WTC11 (cell line): ENCODE data around the gene TMEM9. TPM values are rescaled to one million over a fixed set of nuclear protein-coding genes. Genes with fewer than 3 reads are reported as not detected.

Source experiments
- ATAC-seq: fragments of 200-7000 bp; cut with Tn5 transposase; 2 replicates; pipeline ENCODE4 v1.10.0; 2021; ENCODE audit warnings: mild to moderate bottlenecking, moderate library complexity
- CTCF ChIA-PET: fragments of 300-600 bp; sonication (Branson Sonifier 250); formaldehyde crosslinking; loops from one replicate; lab custom pipeline; 2021; ENCODE audit warnings: antibody characterized with exemption; lab: Charles Lee
- POLR2A ChIA-PET: fragments of 350-600 bp; sonication (Branson Sonifier 250); formaldehyde crosslinking; loops from one replicate; lab custom pipeline; 2021; ENCODE audit warnings: antibody characterized with exemption; lab: Charles Lee
- DNase-seq: peaks from one replicate; pipeline ENCODE4 v3.0.0; 2021; ENCODE audit warnings: low spot score
- H3K27ac Mint-ChIP-seq: 2 replicates; pipeline ENCODE4 v1.8.0; 2021; ENCODE audit warnings: mixed read lengths
- H3K27me3 Mint-ChIP-seq: 2 replicates; pipeline ENCODE4 v1.8.0; 2021; ENCODE audit warnings: low read depth, mild to moderate bottlenecking, moderate library complexity, mixed read lengths
- H3K36me3 Mint-ChIP-seq: 2 replicates; pipeline ENCODE4 v1.8.0; 2021; ENCODE audit warnings: mixed read lengths
- H3K4me1 Mint-ChIP-seq: 2 replicates; pipeline ENCODE4 v1.8.0; 2022; ENCODE audit warnings: mixed read lengths
- H3K4me3 Mint-ChIP-seq: 2 replicates; pipeline ENCODE4 v1.8.0; 2021; ENCODE audit warnings: mild to moderate bottlenecking, moderate library complexity, mixed read lengths
- H3K9me3 Mint-ChIP-seq: 2 replicates; pipeline ENCODE4 v1.8.0; 2021; ENCODE audit warnings: mixed read lengths
- GRHL2 ChIP-seq: fragments of 250-450 bp; sonication (Bioruptor Pico); IDR thresholded peaks from 2 replicates; pipeline ENCODE4 v1.8.0; 2022; ENCODE audit warnings: mild to moderate bottlenecking, moderate library complexity; ENCODE audit not compliant: insufficient replicate concordance, severe bottlenecking
- IRF2 ChIP-seq: sonication (generic); formaldehyde crosslinking; IDR thresholded peaks from 2 replicates; pipeline ENCODE4 v1.8.0; 2022; ENCODE audit warnings: low read depth, missing genetic modification reagents, borderline replicate concordance
- NFYB ChIP-seq: sonication (generic); formaldehyde crosslinking; conservative IDR thresholded peaks from 2 replicates; pipeline ENCODE4 v1.8.0; 2022; ENCODE audit warnings: low read depth, missing genetic modification reagents
- NR1H2 ChIP-seq: sonication (generic); formaldehyde crosslinking; IDR thresholded peaks from 2 replicates; pipeline ENCODE4 v1.9.0; 2021; ENCODE audit warnings: mild to moderate bottlenecking, moderate library complexity, missing genetic modification reagents
- NR3C1 ChIP-seq: sonication (generic); formaldehyde crosslinking; conservative IDR thresholded peaks from 2 replicates; pipeline ENCODE4 v1.8.1; 2023; ENCODE audit warnings: low read depth, mild to moderate bottlenecking, missing genetic modification reagents
- SMAD3 ChIP-seq: sonication (generic); formaldehyde crosslinking; IDR thresholded peaks from 2 replicates; pipeline ENCODE4 v1.8.0; 2022; ENCODE audit warnings: missing genetic modification reagents, mild to moderate bottlenecking, borderline replicate concordance
- ZNF263 ChIP-seq: sonication (generic); formaldehyde crosslinking; IDR thresholded peaks from 2 replicates; pipeline ENCODE4 v1.8.1; 2022; ENCODE audit warnings: low read depth, mild to moderate bottlenecking, moderate library complexity, missing genetic modification reagents
- ZNF396 ChIP-seq: fragments of 250-450 bp; sonication (Bioruptor Pico); IDR thresholded peaks from 2 replicates; pipeline ENCODE4 v1.8.0; 2021; ENCODE audit warnings: mild to moderate bottlenecking, moderate library complexity, borderline replicate concordance
- total RNA-seq: library from RNA; stranded (reverse); gene quantifications from 3 replicates; pipeline ENCODE4 v1.2.3, GENCODE V29; 2021
- TF ChIP-seq, protein P1 (sequence below): fragments of 200-600 bp; IDR thresholded peaks from 2 replicates; pipeline ENCODE4 v1.8.0; 2022; ENCODE audit warnings: antibody characterized with exemption
- TF ChIP-seq, protein P2 (sequence below): sonication (generic); formaldehyde crosslinking; IDR thresholded peaks from 2 replicates; pipeline ENCODE4 v1.8.1; 2022; ENCODE audit warnings: missing genetic modification reagents, borderline replicate concordance
- TF ChIP-seq, protein P3 (sequence below): sonication (generic); formaldehyde crosslinking; IDR thresholded peaks from 2 replicates; pipeline ENCODE4 v1.8.0; 2022; ENCODE audit warnings: missing genetic modification reagents
- TF ChIP-seq, protein P4 (sequence below): fragments of 250-450 bp; sonication (Bioruptor Pico); IDR thresholded peaks from 2 replicates; pipeline ENCODE4 v2.1.2; 2022; ENCODE audit warnings: mild to moderate bottlenecking, moderate library complexity
- TF ChIP-seq, protein P5 (sequence below): sonication (generic); formaldehyde crosslinking; IDR thresholded peaks from 2 replicates; pipeline ENCODE4 v1.8.1; 2023; ENCODE audit warnings: mild to moderate bottlenecking, missing genetic modification reagents, moderate library complexity
- TF ChIP-seq, protein P6 (sequence below): sonication (generic); formaldehyde crosslinking; IDR thresholded peaks from 2 replicates; pipeline ENCODE4 v1.8.0; 2022; ENCODE audit warnings: mild to moderate bottlenecking, missing genetic modification reagents
- TF ChIP-seq, protein P7 (sequence below): sonication (generic); formaldehyde crosslinking; IDR thresholded peaks from 2 replicates; pipeline ENCODE4 v1.8.0; 2022; ENCODE audit warnings: mild to moderate bottlenecking, missing genetic modification reagents
- TF ChIP-seq, protein P8 (sequence below): sonication (generic); formaldehyde crosslinking; IDR thresholded peaks from 2 replicates; pipeline ENCODE4 v1.8.0; 2022; ENCODE audit warnings: mild to moderate bottlenecking, missing genetic modification reagents

The TMEM9 gene
- total RNA-seq, 1 experiment from 2014 or later, result 97.5 TPM

DNA sequence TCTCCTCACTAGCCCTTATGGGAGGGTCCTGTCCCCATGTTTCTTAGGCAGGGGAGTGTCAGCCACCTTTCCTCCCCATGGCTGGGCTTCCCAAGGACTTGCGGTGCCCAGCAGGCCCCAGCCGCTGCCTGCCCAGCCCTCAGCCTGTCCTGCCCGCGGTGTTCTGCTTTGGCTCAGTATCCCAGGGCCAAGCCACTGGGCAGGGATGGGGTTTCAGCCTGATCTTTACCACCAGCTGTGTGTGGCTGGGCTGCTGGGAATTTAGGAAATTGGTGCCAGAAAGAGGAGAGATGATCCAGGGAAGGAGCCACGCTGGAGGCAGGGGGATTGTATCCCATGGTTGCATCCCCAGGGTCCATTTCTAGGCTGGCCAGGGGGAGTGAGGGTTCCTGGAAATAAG lies 29.5 kb upstream of the TMEM9 start (continued):
- TF ChIP-seq NR1H2 (CRISPR knock-in tag) (no peak), SMAD3 (CRISPR knock-in tag) (no peak)
- TF ChIP-seq, all 79 proteins: peak for 0

DNA sequence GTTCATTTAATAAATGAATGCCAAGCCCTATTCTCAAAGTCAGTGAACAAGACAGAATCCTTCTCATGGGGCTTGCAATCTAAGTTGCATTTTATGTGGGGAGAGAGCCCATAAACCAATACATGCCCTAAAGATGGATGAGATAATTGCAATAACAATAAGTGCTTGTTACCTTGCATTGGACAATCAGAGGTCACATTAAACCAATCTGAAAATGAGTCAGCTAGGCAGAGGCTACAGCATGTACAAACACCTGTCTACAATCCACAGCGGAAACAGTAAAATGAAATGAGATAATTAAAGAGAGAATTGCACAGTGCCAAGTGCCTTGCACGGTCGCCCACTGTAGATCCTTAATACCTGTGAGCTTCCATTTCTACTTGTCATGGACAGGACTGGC lies 28.9 kb upstream of the TMEM9 start:
- peaks cover 7% of the 10 kb centered on the region for H3K4me1 Mint-ChIP-seq
- no peak for ATAC-seq
- peaks cover 14% of the 10 kb centered on the region for H3K27me3 Mint-ChIP-seq
- ChIA-PET POLR2A (no interaction called here), CTCF (interaction anchor here (1.6 kb wide), 1 partner anchor 12 kb away, joined by 3 read pairs; no protein-coding TSS in a partner anchor)
- no peak overlapping the region for H3K27ac Mint-ChIP-seq
- H3K36me3 Mint-ChIP-seq, result peaks cover 6% of the 10 kb centered on the region
- H3K4me3 Mint-ChIP-seq, result no peak overlapping the region
- TF ChIP-seq, protein P1, sequence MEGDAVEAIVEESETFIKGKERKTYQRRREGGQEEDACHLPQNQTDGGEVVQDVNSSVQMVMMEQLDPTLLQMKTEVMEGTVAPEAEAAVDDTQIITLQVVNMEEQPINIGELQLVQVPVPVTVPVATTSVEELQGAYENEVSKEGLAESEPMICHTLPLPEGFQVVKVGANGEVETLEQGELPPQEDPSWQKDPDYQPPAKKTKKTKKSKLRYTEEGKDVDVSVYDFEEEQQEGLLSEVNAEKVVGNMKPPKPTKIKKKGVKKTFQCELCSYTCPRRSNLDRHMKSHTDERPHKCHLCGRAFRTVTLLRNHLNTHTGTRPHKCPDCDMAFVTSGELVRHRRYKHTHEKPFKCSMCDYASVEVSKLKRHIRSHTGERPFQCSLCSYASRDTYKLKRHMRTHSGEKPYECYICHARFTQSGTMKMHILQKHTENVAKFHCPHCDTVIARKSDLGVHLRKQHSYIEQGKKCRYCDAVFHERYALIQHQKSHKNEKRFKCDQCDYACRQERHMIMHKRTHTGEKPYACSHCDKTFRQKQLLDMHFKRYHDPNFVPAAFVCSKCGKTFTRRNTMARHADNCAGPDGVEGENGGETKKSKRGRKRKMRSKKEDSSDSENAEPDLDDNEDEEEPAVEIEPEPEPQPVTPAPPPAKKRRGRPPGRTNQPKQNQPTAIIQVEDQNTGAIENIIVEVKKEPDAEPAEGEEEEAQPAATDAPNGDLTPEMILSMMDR, result no peak
- TF ChIP-seq IRF2 (CRISPR knock-in tag), result no peak
- TF ChIP-seq NR1H2 (CRISPR knock-in tag), result no peak
- no peak for TF ChIP-seq ZNF396 (CRISPR knock-in tag)
- no peak for TF ChIP-seq GRHL2
- TF ChIP-seq SMAD3 (CRISPR knock-in tag), result no peak
- TF ChIP-seq, protein P2, sequence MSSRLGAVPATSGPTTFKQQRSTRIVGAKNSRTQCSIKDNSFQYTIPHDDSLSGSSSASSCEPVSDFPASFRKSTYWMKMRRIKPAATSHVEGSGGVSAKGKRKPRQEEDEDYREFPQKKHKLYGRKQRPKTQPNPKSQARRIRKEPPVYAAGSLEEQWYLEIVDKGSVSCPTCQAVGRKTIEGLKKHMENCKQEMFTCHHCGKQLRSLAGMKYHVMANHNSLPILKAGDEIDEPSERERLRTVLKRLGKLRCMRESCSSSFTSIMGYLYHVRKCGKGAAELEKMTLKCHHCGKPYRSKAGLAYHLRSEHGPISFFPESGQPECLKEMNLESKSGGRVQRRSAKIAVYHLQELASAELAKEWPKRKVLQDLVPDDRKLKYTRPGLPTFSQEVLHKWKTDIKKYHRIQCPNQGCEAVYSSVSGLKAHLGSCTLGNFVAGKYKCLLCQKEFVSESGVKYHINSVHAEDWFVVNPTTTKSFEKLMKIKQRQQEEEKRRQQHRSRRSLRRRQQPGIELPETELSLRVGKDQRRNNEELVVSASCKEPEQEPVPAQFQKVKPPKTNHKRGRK (CRISPR knock-in tag), result no peak
- TF ChIP-seq, protein P3, sequence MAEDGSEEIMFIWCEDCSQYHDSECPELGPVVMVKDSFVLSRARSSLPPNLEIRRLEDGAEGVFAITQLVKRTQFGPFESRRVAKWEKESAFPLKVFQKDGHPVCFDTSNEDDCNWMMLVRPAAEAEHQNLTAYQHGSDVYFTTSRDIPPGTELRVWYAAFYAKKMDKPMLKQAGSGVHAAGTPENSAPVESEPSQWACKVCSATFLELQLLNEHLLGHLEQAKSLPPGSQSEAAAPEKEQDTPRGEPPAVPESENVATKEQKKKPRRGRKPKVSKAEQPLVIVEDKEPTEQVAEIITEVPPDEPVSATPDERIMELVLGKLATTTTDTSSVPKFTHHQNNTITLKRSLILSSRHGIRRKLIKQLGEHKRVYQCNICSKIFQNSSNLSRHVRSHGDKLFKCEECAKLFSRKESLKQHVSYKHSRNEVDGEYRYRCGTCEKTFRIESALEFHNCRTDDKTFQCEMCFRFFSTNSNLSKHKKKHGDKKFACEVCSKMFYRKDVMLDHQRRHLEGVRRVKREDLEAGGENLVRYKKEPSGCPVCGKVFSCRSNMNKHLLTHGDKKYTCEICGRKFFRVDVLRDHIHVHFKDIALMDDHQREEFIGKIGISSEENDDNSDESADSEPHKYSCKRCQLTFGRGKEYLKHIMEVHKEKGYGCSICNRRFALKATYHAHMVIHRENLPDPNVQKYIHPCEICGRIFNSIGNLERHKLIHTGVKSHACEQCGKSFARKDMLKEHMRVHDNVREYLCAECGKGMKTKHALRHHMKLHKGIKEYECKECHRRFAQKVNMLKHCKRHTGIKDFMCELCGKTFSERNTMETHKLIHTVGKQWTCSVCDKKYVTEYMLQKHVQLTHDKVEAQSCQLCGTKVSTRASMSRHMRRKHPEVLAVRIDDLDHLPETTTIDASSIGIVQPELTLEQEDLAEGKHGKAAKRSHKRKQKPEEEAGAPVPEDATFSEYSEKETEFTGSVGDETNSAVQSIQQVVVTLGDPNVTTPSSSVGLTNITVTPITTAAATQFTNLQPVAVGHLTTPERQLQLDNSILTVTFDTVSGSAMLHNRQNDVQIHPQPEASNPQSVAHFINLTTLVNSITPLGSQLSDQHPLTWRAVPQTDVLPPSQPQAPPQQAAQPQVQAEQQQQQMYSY (CRISPR knock-in tag), result no peak
- TF ChIP-seq, protein P4, sequence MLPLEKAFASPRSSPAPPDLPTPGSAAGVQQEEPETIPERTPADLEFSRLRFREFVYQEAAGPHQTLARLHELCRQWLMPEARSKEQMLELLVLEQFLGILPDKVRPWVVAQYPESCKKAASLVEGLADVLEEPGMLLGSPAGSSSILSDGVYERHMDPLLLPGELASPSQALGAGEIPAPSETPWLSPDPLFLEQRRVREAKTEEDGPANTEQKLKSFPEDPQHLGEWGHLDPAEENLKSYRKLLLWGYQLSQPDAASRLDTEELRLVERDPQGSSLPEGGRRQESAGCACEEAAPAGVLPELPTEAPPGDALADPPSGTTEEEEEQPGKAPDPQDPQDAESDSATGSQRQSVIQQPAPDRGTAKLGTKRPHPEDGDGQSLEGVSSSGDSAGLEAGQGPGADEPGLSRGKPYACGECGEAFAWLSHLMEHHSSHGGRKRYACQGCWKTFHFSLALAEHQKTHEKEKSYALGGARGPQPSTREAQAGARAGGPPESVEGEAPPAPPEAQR (CRISPR knock-in tag), result no peak
- TF ChIP-seq, protein P5, sequence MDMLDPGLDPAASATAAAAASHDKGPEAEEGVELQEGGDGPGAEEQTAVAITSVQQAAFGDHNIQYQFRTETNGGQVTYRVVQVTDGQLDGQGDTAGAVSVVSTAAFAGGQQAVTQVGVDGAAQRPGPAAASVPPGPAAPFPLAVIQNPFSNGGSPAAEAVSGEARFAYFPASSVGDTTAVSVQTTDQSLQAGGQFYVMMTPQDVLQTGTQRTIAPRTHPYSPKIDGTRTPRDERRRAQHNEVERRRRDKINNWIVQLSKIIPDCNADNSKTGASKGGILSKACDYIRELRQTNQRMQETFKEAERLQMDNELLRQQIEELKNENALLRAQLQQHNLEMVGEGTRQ (CRISPR knock-in tag), result no peak
- TF ChIP-seq, protein P6, sequence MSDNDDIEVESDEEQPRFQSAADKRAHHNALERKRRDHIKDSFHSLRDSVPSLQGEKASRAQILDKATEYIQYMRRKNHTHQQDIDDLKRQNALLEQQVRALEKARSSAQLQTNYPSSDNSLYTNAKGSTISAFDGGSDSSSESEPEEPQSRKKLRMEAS (CRISPR knock-in tag), result no peak
- TF ChIP-seq, protein P7, sequence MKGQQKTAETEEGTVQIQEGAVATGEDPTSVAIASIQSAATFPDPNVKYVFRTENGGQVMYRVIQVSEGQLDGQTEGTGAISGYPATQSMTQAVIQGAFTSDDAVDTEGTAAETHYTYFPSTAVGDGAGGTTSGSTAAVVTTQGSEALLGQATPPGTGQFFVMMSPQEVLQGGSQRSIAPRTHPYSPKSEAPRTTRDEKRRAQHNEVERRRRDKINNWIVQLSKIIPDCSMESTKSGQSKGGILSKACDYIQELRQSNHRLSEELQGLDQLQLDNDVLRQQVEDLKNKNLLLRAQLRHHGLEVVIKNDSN (CRISPR knock-in tag), result no peak
- no peak for TF ChIP-seq ZNF263
- no peak for TF ChIP-seq NFYB (CRISPR knock-in tag)
- TF ChIP-seq, protein P8, sequence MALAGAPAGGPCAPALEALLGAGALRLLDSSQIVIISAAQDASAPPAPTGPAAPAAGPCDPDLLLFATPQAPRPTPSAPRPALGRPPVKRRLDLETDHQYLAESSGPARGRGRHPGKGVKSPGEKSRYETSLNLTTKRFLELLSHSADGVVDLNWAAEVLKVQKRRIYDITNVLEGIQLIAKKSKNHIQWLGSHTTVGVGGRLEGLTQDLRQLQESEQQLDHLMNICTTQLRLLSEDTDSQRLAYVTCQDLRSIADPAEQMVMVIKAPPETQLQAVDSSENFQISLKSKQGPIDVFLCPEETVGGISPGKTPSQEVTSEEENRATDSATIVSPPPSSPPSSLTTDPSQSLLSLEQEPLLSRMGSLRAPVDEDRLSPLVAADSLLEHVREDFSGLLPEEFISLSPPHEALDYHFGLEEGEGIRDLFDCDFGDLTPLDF, result no peak
- no peak for TF ChIP-seq NR3C1 (CRISPR knock-in tag)
- no peak for DNase-seq
- peaks cover 15% of the 10 kb centered on the region for H3K9me3 Mint-ChIP-seq
